NOMO-1 treated with DMSO at 0.1 percent for 48 hours (cell line): ENCODE results near the gene GLIS1.
A peak's percentile ranks its signal among the peaks of the same experiment; 100 is the strongest.

ENCODE experiments used
- DNase-seq: peaks from one replicate; lab custom pipeline; 2025; ENCODE audit not compliant: unreplicated experiment; lab: John Stamatoyannopoulos, UW

The GLIS1 gene

GRCh38 chr1:53553734-53554509 is 185.0 kb downstream of the GLIS1 start:
- no peak for DNase-seq

DNA sequence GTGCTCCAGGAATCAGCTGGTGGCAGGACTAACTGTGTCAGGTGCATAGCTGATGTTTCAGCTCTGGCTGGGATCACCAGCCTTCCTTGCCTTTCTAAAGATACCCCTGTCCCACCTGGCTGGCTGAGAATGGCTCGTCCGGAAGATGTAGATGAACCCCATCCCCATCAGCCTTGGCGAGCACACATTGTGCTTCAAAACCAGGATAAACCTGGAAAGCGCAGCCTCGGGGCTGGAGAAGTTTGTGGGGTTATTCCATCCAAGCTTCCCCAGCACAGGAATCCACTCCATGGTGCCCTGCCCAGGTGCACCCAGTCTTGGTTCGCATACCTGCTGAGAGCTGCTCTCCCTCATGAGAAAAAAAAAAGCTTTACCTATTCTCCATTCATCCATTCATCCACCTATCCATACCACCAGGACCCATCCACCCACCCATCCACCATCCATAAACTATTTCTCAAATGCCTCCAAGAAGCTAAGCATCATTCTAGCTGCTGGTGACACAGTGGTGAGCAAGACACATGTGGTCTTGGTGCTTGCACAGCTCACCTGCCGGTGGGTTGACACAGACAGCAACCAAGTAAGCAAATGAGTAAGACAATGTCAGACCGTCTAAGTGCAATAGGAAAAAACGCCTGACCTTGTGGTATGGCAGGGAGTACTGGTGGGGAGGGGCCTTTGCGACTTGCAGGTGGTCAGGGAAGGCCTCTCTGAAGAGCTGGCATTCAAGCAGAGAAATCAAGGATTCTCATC is 185.8 kb downstream of the GLIS1 start:
- DNase-seq, result no peak

DNA sequence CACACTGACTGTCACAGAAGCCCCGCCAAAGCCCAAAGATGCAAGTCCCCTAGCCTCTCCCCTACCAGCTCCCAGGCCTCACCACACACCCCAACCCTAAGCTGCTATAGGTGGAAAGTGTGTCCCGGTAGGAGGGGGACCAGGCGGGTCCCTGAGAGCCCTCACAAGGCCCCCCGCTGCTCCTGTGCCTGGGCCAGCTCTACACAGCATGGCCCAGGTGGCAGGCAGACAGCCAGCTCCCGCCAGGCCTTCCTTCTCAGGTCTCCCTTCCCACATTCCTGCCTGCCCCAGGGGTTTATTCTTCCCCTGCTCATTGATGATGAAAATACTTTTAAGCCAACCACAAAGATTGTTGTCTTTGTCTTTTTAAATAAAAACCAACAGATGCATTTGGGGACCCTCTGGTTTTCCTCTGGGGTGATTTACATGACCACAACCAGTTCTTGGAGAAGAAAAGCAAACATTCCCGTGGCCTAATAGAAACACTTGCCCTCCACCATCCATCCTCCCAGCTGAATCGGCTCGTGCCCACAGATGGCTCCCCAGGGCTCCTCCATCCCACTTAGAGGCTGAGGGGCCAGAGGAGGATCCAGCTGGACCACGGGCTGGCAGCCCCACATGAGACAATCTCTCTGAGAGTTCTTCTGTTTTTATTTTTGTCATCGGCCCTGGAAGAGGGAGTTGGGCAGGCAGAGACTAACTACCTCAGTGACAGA is 186.7 kb downstream of the GLIS1 start:
- no peak for DNase-seq

DNA sequence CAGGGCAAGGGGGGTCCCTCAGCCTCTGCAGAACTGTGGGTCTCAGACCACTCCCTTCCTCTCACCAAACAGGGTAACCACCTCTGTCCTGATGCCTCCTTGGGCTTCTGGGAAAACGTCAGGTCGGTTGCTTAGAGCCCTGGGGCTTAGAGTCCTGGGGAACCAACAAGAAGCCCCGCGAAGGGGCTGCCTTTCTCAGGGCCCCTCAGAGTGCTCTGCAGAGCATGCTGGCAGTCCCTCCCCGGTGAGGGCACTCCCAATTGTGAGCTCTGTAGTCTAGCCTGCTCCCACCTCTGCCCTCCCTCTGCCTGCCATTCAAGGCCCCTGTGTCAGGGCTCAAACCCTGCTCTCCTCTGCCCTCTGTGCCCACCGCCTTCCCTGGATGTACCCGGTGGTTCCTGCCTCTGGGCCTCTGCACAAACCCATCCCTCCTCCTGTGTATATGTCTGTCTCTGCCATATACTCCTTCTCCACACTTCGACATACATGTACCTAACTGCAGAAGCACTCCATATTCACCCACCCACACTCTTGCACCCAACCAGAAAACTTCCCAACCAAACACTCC is 187.5 kb downstream of the GLIS1 start:
- DNase-seq, result no peak

DNA sequence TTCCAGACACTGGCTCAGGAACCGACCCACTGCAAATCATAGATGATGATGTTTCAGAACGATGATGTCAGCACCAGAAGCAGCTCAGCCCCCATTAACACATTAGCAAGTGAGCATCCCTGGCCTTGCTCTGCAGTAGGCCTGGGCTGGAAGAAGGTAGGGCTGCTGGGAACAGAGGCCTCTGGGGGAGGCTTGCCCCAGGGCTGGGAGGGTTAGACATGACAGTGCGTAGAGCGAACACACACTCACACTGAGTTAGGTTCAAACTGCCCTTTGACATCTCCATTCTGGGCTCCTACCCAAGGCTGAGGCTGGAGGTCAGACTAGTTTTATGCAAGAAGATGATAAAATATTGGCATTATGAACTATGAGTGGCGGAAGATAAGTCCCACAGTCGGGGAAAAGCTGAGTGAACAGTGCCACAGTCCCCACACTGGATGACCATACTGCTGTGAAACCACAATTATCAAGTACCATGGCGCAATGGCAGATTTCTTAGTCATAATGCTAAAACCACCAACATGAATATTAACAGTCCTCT is 188.7 kb downstream of the GLIS1 start:
- peak; percentile 60 for DNase-seq

DNA sequence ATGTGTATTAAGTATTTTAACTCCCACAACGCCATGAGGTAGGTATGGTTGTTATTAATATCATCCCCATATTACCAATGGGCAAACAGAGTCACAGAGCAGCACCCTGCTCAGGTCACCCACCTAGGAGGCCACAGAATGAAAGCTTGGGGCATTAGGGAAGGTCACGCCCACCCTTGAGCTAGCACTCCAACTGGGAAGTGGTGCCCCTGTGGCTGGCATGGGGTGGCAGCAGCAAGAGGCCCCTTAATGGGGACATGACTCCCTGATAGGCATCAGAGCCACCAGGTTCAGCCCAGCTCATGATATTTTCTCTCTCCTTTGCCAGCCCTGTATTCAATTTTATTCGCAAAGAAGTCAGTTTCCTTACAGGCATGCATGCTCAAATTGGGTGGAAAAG is 189.2 kb downstream of the GLIS1 start:
- no peak for DNase-seq

GRCh38 chr1:53549287-53549686 is 189.7 kb downstream of the GLIS1 start:
- DNase-seq, result no peak

DNA sequence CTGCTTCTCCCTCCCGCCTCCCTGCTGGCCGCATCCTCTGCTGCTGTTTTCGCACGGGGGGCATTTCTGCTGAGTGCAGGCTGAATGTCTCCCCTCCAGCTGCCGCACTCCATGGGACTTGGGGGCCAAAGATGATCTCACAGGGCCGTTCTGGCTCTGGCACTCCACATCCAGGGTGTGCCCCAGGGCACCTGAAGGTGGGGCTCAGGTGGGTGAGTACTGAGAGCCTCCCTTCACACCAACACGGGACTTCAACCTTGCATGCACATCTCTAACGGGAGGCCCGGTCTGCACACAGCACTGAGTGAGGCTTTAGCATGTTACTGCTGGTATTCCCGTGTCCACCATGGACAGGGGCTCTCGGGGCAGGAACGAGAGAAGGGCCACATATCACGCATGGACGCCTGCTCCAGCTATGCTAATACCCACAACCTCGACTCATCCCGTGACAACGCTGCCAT is 190.9 kb downstream of the GLIS1 start:
- DNase-seq, result no peak

- DNase-seq, result no peak
Observed at GRCh38 chr1:53547231-53547790, 191.7 kb downstream of the GLIS1 start.

- DNase-seq, result no peak
Observed at GRCh38 chr1:53546409-53547155, 192.4 kb downstream of the GLIS1 start.

DNA sequence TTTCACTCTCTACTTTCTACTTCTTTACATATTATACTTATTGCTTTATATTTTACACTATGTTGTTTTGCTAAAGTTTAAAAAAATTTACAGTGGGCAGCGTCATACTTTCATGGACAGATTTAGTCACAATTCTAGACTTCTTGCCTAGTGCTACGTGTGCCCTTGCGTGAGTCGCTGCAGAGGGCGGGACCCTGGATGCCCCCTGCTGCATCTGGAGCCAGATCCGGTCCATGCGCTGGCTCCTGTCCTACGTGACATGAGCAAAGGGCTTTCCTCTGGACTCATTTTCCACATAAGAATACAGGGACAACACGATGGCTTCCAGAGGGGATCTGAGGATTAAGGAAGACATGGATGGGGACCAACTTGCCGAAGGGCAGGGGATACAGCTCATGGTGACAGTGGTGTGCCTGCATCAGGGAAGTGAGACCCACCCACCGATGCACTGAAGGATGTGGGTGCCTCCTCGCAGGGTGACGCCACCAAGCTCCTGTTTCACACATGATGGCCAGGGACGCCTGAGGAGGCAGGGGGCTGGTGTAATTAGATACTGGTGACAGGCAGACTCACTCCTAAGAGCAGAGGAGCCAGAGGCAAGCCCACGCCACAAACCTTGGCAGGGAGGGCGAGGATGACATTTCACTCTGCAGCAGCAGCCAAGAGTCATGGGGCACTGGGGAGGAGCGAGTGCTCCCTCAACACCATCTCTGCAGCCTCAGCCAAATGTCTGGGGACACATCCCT is 193.1 kb downstream of the GLIS1 start:
- DNase-seq, result no peak

- DNase-seq, result no peak
Observed at GRCh38 chr1:53544728-53545515, 194.0 kb downstream of the GLIS1 start.

GRCh38 chr1:53543778-53544695 is 194.9 kb downstream of the GLIS1 start:
- no peak for DNase-seq

- no peak for DNase-seq
Observed at GRCh38 chr1:53543130-53543777, 195.7 kb downstream of the GLIS1 start.

GRCh38 chr1:53542551-53542950 is 196.4 kb downstream of the GLIS1 start:
- DNase-seq, result no peak

DNA sequence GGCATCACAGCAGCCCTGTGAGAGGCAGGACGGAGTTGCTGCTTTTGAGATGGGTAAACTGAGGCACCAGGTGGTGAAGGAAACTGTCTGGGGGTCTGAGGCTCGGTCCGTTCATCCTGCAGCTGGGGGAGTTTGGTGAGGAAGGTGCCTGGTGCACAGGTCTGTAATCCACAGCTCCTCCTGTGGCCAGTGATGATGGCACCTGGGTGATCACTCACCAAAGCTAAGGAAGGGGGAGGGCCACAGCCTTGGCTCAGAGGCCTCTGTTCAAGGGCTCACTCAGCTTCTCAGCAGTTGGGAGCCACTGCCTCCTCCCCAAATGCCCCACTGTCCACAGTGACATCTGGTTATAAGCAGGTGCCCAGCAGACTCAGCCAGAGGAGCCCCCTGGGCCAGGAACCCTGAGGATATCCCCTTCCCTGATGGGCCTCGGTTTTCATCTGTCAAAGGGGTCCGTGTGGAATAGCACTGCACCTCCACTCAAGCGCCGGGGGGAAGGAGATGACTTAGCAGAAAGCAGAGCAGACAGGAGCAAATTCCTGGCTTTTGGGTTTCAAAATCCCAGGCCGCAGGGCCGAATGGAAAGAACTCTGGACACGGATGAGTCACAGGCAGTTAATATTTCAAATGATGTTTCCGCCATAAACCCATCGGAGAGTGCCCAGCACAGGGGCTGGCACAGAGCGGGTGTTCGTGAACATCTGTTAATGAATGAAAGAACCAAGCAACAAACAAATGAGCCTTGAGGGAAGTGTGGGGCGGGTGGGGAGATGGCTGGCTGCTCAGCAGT is 197.0 kb downstream of the GLIS1 start:
- no peak for DNase-seq
